ENCODE data around the gene NAV3.

The NAV3 gene

DNA sequence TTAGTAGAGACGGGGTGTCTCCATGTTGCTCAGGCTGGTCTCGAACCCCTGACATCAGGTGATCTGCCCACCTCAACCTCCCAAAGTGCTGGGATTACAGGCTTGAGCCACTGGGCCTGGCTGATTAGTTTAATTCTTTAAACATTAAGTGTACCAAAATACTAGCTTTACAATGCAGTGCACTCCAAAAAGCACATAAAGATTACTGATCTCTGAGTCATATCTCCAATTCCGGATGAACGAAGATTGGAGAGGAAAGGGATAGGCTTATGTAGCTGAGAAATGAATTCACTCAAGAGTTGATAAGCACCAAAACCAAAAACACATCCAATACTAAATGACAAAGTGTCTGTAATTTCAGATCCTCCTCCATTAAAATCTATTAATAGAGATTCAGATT, 15.1 kb downstream of the NAV3 start:
- DNase-seq = peak; percentile 47

DNA sequence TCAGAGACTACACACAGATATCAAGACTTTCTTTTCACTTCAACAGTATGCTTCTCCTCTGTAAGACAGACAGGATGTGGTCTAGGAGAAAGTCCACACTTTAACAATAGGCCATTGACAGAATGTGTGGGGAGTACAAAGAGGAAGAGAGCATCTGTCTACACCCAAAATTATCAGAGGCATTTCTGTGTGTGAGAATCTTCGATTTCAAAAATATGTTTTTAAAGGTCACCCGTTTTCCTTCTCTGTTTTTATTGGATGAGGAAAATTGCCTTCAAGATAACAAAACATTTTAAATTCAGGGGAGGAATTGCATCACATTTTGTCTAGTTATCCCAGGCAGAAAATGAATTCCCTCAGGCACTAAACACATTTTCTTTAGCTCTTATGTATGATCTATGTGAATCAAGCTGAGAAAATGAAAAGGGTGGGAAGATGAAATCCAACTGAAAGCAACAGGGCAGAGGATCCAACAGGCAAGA, 16.4 kb downstream of the NAV3 start:
- no peak for DNase-seq

DNA sequence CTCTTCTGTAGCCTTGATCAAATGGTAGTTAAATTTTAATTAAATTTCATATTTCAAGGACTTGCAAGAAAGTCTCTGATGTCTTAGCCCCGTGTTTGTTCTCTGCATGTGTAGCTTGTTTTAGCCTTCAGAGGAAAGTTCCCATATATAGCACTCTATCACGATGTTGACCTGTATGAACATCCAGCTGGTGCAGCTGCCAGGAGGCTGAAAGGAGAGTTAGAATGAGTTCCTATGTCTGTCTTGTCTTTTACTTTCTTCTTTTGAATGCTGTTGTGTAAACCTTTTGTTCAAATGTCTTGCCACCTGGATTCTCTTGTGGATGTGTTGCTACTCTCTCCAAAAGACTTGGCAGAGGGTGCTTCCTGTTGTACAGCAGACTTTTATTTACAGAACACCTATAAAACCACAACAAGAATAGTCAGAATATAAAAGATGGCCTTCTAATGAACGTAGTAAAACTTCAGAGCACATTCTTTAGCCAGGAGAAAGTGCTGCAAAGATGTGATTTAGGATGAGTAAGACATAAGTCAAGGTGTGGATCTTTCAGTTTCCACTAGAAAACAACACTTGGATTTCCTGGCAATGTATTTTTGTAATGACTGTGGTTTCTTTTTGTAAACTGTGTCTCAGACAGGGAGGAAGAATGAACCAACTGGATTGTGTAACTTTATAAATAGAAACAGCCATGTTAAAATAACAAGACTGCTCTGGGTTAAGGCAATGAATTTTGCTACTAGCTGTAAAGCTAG, 17.2 kb downstream of the NAV3 start:
- DNase-seq = no peak

DNA sequence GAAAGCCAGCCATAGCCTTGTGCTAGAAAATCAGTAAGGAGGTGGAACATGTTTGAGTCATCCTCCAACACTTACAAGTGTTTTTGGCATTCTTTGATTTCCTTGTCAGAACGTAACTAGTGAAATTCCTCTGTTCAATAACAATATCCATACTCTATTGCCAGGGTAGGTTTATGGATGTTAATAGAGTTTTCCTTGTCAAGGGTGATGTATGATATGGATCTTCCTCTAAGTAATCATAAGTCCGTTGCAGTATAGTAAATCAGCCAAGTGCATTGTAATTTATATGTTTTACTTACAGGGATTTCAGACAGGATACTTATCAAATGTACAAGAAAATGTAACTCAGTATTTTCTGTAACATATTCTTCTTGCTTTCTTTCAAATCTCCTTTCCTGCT, 19.4 kb downstream of the NAV3 start:
- no peak for DNase-seq

DNA sequence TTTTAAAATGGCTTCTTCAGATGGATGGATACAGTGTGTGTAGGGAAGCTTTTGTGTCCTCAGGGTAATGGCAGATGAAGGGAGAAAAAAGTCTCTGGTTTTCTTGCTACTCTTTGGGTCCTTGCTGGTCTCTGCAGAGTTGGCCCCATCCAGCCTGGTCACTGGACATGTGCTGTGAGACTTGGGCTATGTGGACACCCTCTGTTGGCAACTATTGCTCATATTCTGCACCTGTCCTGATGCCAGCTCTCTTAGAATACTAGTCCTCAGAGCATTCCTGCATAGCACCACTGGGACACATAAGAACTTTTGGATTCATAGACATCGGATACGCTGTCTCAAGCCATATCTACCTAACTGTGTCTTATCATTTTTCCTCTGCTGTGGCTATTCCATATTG, 20.0 kb downstream of the NAV3 start:
- no peak for DNase-seq

DNA sequence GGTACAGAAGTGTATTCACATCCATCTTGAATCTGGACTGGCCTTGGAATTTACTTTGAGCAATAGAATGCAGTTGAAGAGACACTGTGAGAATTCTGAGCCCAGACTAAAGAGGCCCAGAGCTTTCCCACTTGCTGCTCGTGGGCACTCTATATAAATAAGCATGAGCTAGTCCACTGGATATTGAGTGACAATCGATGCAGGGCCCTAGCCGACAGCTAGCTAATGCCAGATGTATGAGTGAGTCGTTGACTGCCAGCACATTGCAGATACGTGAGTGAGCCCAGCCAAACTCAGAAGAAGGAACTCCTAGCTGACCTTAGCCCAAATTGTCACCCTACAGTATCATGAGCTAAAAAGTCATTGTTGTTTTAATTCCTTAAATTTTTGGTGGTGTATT, 24.9 kb downstream of the NAV3 start:
- no peak for DNase-seq

DNA sequence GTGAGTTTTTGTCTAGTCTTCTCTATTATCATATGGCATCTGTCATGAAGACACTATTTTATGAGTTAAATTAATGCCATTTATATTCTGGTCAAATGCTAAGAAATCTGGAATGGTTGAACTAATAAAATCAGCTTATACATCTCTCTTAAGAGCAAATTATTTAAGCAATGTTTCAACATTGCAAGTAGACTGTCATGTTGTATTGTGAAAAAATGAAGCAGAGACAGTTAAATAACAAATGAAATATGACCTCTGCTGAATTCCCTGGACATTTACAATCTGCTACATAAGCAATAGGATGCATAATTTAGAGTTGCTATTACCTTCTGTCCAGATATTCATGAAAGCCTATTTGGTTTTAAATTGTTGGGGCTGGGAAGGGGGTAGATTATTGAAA, 30.6 kb downstream of the NAV3 start:
- no peak for DNase-seq

DNA sequence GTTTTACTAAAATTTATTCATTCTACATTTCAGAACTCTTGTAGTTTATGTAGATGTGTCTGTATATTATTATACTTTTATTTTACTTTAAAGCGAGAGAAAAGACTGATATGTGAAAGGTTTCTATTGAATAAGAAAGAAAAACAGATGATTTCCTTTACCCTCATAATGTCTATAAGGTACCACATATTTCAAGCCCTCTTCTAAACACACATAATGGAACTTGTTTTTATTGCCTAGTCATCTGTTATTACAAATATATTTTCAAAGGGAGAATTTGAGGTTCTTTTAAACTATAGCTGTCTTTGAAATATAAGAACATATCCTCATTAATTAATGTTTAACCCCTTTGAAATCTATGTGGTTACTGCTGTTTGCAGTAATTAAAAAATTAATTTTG, 34.5 kb downstream of the NAV3 start:
- no peak for DNase-seq

DNA sequence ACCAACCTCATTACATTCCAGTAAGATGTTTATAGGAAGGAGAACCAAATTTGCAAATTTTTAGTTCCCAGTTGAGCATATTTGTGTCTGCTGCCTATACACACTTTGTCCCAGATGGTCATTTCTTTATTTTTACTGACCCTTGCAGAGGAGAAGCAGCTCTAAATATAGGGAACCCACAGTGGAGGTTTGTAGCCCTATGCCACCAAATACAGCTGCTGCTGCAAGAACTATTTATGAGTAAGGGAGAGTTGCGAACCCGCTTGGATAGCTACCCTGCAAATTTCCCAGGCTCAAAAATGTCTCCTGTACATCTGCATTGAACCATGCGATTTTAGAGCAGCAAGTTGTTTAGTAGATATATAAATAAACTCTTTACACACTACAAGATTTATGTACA, 48.2 kb downstream of the NAV3 start:
- DNase-seq = no peak

DNA sequence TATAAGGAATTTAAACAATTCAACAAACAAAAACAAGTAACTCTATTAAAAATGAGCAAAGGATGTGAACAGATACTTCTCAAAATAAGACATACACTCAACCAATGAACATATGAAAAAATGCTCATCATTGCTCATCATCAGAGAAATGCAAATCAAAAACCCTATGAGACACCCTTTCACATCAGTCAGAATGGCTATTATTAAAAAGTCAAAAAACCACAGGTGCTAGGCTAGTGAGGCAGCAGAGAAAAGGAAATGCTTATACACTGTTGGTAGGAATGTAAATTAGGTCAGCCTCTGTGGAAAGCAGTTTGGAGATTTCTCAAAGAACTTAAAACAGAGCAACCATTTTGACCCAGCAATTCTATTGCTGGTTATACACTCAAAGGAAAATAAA, 52.0 kb downstream of the NAV3 start:
- no peak for DNase-seq

DNA sequence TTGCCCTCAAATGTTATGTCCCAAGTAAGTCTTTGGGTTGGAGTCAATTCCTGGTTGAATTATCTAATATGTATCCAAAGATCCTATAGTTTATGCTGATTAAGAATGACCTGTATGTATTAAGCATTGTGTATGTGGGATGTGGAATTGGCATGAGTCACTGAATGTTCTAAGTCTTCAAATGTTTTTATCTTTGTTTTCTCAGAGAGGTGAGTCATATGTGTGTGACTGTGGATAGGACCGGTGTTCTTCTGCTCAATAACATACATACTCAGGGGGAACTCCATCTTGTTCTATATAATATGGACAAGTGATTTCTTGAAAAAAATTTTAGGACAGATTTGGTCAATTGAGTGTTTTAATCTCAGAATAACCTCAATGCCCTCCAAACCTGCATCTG, 57.9 kb downstream of the NAV3 start:
- no peak for DNase-seq

DNA sequence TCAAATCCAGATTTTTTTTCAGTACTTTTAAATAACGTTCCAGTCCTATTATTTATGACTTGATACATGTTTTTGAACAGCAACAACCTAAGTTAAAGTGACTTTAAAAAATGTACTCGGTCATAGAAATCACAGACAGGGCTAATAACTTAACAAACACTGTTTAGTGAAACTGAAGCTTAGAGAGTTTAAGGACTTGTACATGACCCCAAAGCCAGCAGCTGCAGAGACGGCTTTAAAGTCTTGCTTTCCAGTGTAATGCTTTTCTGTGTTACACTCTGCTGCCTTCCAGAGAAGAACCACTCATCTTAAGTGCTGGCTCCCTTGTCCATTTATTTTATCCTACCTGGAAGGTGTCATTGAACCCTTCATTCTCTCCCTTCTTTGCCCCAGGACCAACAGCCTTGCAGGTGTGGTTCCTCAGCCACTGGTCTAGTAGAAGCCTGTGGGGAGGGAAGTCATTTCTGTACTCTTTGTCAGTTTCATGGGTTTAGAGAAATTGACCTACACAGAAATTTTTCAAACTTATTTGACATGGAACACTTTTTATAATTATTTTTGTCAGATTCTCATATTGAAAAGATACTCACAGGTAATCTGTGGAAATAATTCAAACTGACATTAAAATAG, 60.9 kb downstream of the NAV3 start:
- DNase-seq = peak; percentile 8

DNA sequence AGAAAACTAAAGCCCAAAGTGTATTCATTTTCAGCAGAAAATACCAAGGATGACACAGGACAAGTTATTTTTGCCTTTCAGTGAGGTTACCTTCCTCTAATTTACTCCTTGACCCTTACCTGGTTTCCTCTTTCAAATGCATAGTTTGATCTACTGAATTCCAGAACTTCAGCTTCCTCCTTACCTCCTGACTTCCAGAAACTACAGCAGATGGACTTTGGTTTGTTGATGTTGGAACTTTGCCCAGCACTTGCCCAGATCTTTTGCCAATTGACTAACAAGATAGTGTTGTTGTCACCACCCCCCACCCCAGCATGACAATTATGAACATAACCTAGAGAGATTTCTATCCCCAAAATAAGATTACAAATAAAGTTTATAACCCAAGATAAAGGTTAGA, 63.2 kb downstream of the NAV3 start:
- no peak for DNase-seq

DNA sequence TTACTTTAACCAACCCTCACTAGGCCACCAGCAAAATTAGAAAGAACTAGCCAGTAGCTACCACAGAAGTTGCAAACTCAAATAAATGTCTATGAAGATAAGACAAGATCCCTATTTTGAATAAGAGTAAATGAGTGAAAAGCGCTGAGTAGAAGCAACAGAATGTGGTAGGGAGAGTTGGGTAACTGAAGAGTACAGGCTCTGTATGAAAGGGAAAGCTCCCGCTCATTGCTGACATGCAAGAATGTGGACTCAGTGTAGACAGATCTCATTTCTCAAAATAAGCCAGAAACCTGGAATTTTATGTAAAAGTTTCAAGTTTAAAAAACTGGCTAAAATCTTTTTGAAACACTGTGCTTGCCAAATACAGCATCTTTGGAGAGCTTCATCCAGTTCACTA, 63.9 kb downstream of the NAV3 start:
- DNase-seq = no peak

DNA sequence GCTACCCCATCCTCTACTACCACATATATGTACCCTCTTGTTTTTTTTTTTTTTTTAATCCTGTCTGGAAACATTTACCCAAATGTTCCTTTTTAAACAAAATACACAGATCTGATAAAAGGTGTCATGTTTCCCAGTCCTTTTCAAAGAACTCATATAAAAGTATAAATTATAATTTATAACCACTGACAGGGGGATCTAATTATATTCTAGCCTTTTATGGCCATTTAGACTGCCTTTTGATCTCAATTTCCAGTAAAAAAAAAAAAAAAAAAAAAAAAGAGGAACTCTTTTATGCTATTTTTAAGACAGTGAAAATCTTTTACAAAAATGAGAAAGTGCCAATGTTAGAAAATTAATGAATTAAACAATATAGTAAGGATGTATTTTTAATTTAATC, 65.0 kb downstream of the NAV3 start:
- no peak for DNase-seq

DNA sequence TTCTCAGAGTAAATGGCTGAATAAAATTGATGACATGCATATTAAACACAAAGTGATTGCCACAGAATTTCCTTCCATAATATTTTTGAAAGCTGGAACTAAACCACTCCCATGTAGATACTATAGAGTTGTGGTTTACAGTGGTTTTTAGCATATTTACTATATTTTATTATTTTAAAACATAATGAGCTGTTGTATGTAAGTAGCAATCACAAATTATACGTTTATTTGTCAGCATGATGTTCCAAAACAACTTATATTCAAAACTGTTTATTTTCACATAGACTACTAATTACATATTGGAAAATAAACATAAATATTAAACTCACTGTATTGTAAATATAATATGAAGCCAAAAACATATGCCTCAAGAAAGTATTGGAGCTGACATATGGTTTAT, 77.2 kb downstream of the NAV3 start:
- no peak for DNase-seq

DNA sequence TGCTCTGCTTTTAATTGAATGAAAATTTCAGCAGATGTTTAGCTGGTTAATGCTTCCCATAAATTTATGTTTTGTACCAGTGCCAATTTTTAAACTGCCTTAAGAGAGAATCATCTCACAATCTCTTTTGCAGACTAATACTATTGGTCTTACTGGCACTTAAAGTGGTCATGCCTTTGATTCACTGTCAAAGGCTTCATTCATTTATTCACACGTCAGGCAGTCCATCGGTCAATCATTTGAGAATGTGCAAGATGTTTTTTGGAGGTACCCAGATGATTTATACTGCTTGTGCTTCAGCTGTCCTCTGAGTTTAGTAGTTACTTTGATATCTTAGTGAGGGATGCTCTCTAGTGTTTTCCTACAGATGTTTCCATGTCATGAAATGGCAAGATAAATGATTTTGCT, 83.4 kb downstream of the NAV3 start:
- peak; percentile 63 for DNase-seq

DNA sequence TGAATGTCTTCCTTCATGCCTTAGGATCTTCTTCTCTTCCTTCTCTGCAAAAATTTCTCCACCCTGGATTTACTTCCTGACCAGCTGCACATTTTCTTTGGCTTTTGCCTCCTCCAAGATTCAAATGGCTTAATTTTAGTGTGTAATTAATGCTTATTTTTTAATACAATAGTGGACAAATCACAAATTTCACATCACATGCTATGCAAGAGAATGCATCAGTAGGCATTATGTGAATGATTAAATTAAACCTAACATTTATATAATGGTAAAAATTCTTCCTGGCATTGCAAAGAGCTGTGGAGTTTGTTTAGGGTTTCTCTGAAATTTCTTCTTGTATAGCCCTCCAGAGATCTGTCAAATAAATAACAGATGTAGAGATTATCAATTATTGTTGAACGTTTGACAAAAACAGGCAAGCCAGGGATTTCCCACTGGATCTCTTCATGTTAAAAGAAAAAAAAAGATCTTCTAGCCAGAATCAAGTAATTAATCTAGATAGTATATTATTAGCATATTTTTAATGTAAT, 84.4 kb downstream of the NAV3 start:
- no peak for DNase-seq

DNA sequence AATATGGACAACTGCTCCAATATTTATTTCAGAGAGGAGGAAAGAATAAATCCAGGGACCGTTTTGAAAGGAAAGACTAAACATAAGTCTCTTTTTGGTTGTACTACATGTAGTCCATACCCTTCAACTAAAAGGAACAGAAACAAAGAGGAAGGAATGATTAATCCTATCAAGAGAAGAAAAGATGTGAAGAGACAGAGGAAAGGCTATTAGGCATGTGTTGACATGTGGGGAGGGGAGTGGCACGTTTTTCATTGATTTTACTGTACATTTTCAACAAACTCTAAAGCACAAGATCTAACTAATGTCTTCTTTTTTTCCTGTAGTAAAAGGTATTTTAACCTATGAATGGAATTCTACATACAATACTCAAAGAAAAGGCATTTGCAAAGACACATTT, 85.6 kb downstream of the NAV3 start:
- DNase-seq = no peak

DNA sequence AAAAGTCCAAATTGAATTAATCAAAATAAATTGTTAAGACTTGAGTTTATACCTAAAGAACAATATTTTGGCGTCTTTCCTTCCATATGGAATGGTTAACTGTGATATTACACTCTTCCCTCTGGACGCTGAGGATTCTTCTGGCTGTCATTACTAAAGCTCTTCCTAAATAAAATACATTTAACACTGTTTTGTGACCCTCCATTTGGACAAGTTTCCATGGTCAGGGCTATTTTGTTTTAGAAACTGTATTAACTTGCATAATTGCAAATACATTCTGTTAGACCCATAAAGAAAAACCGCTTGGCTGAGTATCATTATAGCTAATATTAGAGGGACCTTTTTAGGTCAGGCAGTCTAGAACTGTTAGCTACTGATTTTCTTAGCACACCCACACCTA, 87.4 kb downstream of the NAV3 start:
- DNase-seq = no peak

DNA sequence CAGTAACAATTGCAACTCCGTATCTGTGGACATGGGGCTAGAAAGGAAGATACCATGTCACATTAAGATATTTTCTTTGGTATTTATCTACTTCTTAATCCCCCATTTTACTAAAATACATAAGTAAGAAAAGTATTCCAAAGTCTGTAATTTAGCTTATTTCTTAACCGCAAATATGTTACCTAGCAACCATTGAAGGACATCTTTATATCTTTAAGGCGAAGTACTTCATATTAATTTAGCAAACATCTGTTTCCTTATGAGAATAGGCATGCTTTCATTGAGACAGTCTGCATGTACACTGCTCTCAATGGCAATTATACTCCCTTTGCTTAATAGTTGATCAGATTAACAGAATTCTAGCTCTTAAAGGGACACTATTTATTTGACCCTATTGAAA, 88.8 kb downstream of the NAV3 start:
- DNase-seq = no peak

DNA sequence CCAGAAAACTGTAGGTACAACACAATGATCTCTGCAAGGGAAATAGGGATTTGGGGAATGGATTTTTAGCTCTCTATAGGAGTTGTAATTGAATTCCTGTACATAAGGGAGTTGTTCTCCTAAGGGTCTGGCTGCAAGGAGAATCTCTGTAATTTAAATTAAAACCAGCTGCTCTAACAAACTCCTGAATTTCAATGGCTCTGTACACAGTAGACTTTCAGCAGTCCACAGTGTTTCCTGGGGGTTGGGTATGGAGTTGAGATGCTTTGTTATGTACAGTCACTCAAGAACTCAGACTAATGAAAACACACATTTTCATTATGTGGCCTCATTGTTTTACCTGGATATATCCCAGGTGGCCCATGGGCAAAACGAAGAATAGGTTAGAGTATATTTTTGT, 93.2 kb downstream of the NAV3 start:
- no peak for DNase-seq

DNA sequence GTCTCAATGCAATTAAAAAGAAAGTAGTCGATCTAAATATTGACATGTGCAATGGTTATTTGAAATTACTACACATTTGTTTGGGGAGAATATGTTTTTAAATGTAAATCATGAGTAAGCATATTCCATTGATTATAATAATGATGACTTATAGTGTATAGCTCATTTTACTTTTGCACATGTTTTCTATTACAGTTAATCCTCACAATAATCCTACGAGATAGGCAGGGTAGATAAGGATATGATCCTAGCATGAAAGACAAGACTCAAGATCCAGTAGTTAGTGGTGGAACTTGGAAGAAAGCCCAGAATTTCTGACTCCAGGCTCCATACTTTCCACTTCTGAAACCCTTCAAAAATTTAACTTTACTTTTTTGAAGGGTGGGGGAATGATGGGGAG, 94.0 kb downstream of the NAV3 start:
- peak; percentile 1 for DNase-seq

DNA sequence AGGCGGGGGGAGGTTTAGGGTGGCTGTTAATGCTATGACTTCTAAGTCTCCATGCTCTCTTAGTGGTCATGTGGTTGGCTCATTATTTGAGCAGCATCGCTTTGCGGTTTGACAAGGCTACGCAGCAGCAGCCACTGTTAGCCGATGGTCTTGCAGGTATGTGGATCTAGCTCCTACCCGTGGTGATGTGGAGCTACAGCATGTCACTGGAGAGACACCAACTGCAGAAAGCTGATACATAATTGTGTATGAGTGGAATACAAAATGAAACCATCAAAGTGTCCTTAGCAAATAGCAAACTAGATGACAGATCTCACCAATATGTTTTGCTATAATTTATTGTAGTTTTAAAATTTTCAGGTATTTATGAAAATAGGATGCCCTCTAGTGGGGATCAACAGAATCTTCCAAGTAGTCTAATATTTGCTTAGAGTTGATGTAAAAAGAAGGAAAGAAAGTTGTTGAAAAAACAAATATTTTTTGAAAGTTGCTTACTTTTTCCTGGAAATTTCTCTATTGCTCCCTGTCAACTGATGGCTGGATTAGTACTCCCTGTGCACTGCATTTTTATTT, 94.9 kb downstream of the NAV3 start:
- DNase-seq = peak; percentile 70

Data from DMS79 (cell line).